HG02610 (cell line): ENCODE results near the gene HRH1.
"Not testable (repeated sequence)": the region's sequence is repeated elsewhere in the genome, so short reads cannot be mapped to it uniquely, and the experiment has no call there.

Source experiments
- ATAC-seq: cut with Tn5 transposase; IDR thresholded peaks from one replicate; pipeline ENCODE4 v1.9.1; 2021; ENCODE audit warnings: mild to moderate bottlenecking, moderate library complexity; ENCODE audit not compliant: unreplicated experiment

The HRH1 gene

DNA sequence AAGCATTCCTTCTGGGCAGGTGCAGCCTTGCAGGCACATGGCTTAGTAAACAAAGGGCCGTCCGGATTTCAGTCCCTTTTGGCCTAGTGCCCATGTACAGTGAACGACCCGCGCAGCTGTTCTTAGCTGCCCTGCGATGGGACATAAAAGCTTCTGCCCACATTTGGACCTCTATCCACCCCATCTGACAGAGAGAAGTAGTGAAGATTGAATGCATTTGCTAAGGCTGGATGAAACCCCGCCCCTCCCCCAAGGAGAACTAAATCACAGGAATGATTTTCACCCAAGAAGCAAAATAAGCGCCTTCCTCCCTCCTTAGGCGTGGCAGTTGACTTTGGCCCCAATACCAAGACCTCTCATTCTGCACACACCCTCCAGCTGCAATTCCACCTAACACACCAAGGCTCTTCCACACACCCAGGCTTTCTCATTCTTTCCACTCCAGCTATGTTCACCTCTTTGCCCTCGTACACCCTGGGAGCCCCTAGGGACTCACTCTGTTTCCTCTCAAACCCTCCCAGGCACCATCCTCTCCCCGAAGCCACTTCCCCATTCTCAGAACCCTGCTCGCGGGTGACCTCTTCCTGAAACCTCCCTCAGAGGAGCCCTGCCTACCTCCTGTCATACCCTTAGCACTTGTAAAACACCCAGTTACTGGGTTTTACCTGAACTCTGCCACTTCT is 14.1 kb upstream of the HRH1 start:
- peak; percentile 94 for ATAC-seq

DNA sequence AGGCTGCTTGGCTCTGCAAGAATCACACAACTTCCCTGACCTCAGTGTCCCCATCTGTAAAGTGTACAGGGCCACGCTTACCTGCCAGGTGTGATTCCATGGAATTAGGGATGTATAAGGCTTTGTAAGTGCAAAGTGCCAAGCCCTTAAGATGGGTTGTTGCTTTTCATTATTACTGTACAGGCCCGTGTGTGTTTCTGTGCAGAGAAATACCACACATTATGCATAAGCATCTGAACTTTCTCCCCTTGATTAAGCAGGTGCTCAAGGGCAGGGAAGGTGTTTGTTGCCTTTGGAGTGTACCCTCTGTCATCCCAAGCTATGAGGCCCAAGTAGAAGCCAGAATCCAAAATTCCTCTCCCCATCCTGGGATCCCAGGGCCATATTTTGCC is 13.6 kb upstream of the HRH1 start:
- peak; percentile 41 for ATAC-seq

DNA sequence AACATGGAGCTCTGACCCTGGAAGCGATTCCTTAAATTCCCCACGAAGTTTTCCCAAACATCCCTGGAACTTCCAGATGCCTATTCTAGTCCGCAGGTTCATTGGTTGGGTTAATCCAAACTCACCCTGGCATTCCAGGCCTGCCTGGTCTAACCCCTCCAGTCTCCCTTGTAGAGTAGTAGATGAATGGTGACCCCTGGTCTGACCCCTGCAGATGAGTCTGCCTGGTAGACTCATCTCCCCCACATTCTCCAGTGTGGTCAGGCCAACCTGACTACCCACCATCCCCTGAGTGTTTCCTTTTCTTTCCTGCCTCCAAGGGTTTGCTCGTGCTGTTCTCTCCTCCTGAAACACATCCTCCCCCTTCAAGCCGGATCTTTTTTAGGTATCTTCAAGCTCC is 10.8 kb upstream of the HRH1 start:
- ATAC-seq: no peak

DNA sequence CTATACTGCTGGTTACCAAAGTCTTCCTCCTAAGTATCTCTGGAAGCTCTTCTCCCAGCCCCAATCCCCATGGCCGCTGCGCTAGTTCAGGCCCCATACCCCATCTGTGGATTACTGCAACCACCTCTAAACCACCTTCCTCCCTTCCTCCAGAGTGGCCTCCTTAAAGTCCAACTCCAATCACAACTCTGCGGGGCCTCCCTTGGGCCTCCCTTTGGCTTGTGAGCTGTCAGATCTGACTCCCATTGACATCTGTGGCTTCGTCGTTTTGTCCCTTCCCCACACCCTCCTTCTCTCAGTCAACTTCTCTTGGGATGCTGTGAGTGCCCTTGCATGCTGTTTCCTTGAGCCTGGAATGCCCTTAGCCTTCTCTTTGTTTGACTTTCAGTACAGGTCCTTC is 9.3 kb upstream of the HRH1 start:
- ATAC-seq: no peak

DNA sequence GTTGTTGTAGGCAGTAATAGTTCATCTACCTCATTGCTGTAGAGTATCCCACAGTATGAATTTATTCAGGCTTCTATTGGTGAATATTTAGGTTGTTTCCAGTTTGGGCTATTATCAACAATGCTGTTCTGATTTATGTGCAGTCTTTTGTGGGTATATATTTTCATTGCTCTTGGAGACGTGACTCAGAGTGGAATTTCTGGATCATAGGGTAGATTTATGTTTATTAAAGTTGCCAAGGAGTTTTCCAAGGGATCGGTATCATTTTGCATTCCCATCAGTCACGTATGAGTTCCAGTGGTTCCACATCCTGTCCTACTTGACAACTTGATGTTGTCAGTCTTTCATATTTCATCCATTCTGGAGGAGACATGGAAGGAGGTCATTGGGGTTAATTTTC is 8.4 kb upstream of the HRH1 start:
- ATAC-seq: no peak

DNA sequence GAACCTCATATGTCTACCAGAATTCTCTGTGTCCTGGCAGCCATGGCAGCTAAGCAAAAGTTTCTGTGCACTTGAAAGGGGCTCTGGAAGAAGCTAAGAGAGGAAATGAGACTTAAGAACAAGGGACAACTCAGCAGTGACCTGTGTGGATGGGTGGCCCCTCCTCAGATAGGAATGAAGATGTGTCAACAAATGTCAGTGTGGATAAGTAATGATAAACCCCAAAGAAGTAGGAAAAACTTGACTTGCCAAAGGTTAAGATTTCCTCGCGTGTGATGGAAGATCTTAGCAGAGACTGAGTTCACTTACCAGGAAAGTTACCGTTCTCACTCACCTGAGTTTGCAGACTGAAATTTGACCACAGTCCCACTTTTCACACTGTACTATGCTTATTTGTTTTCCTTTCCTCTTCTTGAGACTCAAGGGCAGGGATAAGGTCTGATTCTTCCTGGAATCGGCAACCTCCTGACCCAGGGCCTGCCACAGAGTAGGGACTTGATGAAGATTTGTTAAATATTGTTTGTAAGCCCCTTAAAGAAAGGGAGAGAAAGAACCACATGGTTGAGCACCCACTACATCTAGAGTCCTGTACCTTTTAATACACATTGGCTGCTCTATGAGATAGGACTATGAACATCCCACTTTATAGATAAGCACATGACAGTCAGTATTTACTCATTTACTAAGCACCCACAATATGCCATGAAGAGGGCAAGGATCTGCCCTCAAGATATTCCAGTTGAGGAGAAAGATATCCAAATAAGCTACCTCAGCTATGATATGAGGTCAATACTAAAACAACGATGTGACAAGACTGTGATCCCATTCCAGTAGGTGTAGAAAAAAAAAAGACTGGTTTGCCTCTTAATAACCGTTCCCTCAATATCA is 7.3 kb upstream of the HRH1 start:
- no peak for ATAC-seq

DNA sequence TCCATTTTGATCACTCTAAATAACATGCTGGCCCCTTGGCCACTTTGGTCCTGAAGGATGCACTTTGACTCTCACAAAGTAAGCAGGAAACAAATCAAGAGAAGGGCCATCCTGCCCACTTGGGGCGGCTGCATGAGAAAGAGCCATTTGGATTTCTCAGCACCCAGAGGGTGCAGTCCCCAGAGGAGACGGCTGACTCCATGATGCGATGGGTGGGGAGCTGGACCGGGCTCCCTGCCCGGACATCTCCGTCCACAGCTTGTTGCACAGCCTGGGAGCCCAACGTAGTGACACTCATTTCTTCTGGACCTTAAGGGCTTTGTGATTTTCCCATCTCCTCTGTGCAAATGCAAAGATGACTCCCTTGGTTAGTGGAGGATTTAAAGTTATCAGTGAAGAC is 4.0 kb upstream of the HRH1 start:
- no peak for ATAC-seq

DNA sequence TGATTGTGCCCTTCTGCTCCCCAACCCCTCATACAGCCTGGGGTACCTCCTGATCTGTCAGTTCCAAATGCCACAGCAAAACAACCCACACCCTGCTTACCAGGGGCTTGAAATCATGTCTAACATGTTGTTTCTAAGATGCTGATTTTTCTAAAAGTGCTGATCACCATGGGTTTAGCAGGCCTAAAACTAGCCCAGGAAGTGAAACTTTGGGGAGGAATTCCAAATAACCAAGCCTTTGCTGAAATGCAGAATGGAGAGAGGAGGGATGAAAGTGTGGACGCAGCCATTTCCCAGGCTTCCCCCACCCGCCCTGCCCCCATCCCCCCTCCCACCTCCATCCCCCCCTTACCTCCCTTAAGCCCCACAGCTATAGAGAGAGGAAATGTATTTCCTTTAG is 2.0 kb upstream of the HRH1 start:
- no peak for ATAC-seq

DNA sequence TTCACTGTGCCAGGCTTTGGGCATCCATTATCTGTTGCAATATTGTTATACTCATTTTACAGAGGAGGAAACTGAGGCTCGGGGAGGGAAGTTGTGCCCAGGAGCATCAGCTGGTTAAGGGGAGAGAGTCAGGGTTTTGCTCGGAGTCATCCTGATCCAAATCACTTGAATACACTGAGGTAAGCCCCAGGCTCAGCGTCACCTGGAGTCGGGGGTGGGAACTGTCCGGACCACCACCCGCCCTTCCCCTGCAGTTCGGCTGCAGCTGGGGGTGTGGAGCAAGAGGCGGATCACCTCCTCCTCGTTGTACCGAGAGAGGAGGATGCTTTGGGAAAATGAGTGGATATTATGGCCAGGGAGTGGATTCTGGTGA is 646 bp downstream of the HRH1 start:
- ATAC-seq: no peak

DNA sequence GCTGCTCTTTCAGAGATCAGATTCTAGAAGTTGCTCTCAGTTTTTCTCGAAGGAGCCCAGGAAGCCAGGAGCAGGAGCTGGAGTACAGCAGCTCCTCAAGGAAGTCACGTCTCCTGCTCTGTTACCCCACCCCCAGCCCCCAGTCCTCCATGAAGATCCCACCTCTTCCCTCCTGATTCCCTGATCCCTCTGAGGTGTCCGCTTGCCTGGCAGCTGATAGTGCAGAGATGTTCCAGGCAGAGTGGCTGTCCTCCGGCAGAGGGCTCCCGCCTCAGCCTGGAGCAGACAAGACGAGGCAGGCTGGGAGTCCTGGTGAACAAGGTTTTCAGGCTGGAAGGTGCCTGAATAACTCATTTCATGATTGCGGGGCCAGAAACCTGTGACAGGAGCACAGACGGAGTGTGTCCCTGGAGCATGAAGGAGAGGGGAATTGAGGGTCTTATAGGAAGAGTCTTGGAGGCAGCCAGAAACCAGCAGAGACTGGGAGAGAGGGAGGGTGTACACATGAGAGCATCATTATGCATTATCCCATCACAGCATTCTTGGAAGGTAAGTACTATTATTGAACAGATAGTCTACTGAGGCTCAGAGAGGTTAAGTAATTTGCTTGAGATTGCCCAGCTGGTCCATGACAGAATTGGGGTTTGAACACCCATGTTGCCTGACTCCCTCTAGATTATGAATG is 1.2 kb downstream of the HRH1 start:
- ATAC-seq: no peak

DNA sequence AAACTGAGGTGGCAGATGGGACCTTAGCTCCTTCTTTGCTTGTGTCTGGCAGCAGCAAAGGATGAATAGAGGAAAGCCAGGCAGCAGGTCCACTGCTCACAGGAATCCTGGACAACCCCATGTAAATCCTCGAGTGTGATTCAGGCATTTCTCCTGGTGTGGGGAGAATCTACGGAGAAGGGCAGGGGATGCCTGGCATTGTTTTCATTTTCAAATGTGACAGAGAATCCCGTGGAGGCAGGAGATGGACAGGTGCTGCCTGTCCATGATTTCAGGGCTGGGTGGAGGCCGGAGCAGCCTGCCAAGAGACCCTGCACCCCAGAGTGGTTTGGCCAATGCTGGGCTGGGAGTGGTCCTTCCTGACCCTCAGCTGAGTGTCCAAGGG is 1.7 kb downstream of the HRH1 start:
- no peak for ATAC-seq

DNA sequence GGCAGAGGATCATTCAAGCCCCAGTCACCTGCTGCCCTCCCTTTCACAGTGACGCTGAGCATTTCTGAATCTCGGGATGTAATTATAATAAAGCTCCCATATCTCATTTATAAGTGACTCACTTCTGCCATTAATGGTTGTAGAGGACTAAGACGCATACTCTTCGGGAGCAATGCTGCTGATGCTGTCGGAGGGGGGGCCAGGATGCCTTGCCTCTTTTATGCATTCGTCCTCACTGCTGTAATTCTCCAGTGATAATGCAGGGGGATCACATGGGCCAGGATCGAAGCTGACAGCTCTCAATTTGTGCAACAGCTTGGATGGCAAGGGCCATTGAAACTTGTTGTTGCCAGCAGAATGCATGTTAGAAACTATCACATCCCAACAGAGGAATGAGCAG is 3.1 kb downstream of the HRH1 start:
- ATAC-seq: no peak

DNA sequence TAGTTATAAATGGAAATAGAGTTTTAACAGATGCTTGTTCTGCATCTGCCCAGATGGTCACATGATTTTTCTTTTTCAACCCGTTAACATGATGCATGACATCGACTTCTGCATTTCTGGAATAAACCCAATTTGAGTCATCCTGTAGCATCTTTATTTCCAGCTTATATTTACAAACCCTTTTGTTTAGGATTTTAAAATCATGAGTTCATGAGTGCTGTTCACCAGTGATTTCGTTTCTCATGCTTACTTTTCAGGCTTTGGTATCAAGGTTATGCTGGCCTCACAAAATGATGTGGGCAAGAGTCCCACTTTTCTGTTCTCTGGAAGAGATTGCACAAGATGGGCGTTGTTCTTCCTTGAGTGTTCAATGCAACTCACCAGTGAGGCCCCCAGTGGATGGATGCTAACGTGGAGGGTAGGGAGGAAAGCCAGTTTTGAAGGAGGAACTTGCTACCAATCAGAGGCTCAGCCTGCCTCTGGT is 5.2 kb downstream of the HRH1 start:
- no peak for ATAC-seq

DNA sequence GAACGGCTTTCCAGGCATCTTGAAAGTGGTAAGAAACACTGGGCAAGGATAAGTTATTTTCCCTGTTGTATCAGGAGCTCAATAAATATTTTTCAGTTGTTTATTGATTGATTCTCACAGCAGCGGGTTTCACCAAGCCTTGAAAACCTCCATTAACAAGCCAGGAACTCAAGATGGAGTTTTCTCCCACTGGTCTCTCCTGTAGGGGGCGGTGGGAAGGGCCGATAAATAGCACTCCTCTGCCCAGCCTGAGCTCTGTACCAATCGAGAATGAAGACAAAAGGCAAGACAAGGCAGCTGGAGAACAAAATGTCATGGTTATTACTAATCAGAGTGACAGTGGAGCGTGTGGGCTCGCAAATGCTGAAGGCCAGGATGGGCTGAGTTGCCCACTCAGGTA is 7.4 kb downstream of the HRH1 start:
- no peak for ATAC-seq

DNA sequence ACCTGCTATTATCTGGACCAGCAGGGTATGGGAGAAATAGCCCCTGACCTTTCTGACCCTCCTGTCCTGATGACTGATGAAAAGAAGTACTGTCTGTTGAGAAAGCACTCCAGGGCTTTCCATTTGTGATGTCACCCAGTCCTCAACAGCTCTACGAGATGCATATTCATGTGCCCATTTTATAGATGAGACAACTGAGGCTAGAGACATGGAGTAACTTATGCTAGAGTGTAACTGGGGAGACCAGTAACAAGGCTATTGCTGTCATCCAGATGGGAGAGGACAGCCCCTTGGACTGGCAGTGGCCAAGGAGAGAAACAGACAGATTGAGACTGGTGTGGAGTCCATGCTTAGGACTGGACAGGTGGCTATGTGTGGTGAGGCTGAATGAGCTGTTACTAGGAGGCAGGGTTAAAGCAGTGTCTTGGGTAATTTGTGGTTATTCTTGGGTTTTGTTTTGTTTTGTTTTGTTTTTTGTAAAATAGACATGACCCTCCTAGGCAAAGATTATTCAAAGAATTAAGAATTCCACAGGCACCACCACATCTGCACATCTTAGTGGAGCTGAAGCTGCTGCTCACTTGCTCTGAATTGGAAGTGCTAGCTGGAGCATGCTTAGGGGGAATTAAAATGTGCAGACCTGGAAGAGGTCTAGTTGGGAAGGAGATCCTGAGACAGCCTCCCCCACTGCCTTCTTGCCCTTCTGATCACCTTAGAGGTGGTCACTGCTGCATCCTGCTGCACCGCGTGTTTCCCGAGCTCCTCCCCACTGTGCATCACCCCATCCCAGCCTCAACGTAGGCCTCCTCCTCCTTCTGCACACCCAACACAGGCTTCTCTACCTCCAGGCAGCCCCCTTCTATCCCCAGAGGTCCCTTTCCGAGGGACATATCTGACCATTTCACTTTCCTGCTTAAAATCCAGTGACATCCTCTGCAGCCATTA is 8.4 kb downstream of the HRH1 start:
- ATAC-seq: no peak

DNA sequence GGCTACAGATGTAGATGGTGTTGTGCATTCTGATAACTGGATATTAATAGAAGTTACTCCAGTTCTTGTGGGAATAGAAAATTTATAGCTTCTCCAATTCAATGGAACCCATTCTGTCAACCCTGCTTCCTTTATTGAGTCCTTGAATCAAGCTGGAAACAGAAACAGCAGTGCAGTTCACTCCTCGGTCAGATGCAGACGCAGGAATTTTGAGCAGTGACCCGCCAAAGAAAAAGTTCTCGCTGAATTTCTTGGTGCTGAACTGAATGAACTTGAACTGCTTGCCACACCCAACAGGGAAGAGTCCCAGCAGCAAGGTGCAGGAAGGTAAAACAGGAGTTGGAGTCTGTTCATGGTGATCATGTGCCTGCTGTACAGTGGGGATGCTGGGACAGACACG is 10.3 kb downstream of the HRH1 start:
- no peak for ATAC-seq

DNA sequence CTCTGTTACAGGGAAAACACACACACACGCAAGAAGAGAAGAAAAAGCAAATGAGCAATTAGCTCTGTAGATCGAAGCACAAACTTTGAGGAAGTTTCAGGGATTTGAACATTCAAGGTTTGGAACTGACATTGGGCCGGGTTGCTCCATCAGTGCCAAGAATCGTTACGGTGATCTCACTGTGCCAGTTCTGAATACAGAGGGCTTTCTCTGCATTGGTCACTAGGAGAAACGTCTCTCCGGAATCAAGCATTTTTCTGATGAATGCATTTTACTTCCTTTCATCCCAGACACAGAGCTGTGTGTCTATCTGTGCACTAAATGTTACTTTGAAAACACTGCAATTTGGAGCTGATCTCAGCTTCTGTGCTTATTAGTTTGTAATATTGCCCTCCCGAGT is 11.2 kb downstream of the HRH1 start:
- ATAC-seq: no peak

DNA sequence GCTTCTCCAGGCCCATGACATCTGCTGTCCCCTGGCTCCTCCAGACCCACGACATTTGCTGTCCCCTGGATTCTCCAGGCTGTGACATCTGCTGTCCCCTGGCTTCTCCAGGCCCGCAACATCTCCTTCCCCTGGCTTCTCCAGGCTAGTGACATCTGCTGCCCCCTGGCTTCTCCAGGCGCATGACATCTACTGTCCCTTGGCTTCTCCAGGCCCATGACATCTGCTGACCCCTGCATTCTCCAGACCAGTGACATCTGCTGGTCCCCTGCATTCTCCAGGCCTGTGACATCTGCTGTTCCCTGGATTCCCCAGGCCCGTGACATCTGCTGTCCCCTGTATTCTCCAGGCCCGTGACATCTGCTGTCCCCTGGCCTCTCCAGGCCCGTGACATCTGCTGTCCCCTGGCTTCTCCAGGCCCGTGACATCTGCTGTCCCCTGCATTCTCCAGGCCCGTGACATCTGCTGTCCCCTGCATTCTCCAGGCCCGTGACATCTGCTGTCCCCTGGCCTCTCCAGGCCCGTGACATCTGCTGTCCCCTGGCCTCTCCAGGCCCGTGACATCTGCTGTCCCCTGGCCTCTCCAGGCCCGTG is 12.6 kb downstream of the HRH1 start:
- ATAC-seq: not testable (repeated sequence)

DNA sequence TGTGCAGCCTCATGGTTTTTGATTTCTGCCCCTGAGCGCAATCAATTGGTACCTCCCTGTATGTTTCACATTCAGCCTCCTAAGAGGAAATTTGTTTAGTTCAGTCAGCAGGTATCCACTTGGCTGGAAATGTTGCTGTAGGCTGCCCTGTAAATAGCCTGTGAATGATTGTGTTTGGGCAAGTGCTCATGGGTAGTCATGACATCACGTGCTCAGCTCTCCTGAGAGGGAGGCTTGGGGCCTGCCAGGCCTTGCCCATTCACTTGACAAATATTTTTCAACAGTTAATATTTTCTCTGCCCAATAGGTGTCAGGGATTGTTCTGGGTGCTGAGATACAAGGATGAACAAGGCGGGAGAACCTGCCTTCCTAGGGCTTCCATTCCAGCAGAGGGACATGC is 13.3 kb downstream of the HRH1 start:
- ATAC-seq: no peak

DNA sequence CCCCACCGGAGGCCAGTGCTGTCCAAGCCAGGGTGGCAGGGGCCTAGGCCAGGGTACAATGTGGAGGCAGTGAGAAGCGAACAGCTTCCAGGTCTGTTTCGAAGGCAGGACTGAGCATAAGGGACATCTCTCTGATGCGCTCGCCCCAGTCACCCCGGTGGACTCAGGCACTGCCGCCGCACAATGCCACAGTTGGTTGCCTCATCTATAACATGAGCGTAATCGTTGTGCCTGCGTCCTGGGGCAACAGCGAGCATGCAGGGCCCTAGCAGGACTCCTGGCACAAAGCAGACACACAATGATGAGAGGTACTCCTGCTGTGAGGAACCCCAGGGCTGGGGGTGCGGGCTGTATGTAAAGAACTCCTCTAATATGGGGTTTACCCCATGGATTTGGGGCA is 14.1 kb downstream of the HRH1 start:
- ATAC-seq: no peak
